Measurements from ENCODE around the gene GNAS.

GNAS gene

GRCh38 chr20:58884966-58885365 is 32.5 kb downstream of the GNAS start:
- DNase-seq = no peak

- DNase-seq = no peak
Observed at GRCh38 chr20:58886546-58886945, 34.0 kb downstream of the GNAS start.

GRCh38 chr20:58888103-58888502 is 35.6 kb downstream of the GNAS start:
- DNase-seq = no peak

- peak; percentile 64 for DNase-seq
Observed at GRCh38 chr20:58888521-58889333, 36.2 kb downstream of the GNAS start.

- DNase-seq = peak; percentile 25
Observed at GRCh38 chr20:58889334-58889760, 36.8 kb downstream of the GNAS start.

- DNase-seq = no peak
Observed at GRCh38 chr20:58889798-58890517, 37.4 kb downstream of the GNAS start.

GRCh38 chr20:58890518-58891085 is 38.1 kb downstream of the GNAS start:
- DNase-seq = peak; percentile 45

- DNase-seq = peak; percentile 22
Observed at GRCh38 chr20:58891086-58891717, 38.7 kb downstream of the GNAS start.

- no peak for DNase-seq
Observed at GRCh38 chr20:58891718-58892140, 39.2 kb downstream of the GNAS start.

- peak; percentile 18 for DNase-seq
Observed at GRCh38 chr20:58892141-58892931, 39.8 kb downstream of the GNAS start.

- DNase-seq = no peak
Observed at GRCh38 chr20:58892932-58893224, 40.4 kb downstream of the GNAS start.

- DNase-seq = no peak
Observed at GRCh38 chr20:58893355-58894120, 41.0 kb downstream of the GNAS start.

GRCh38 chr20:58894652-58895447 is 42.3 kb downstream of the GNAS start:
- no peak for DNase-seq

GRCh38 chr20:58895448-58896180 is 43.1 kb downstream of the GNAS start:
- no peak for DNase-seq

GRCh38 chr20:58896820-58897219 is 44.3 kb downstream of the GNAS start:
- DNase-seq = no peak

GRCh38 chr20:58897488-58897887 is 45.0 kb downstream of the GNAS start:
- DNase-seq = no peak

GRCh38 chr20:58898629-58899408 is 46.3 kb downstream of the GNAS start:
- no peak for DNase-seq

GRCh38 chr20:58899512-58899911 is 47.0 kb downstream of the GNAS start:
- DNase-seq = no peak

- DNase-seq = no peak
Observed at GRCh38 chr20:58900397-58900796, 47.9 kb downstream of the GNAS start.

Data from NCI-H510A treated with DMSO at 0.1 percent for 48 hours (cell line).